Stimulated activated CD8-positive, alpha-beta memory T cell treated with anti-CD3 and anti-CD28 coated beads, Interleukin-7, amount 100 ng/mL, for 24 hours (primary cell): Measurements from ENCODE around the gene MAP4K5.
"Not testable (repeated sequence)": the region's sequence is repeated elsewhere in the genome, so short reads cannot be mapped to it uniquely, and the experiment has no call there.

Source experiments
- DNase-seq: peaks from one replicate; pipeline ENCODE4 v3.0.0-alpha.2; 2020; ENCODE audit warnings: low read depth

Gene MAP4K5

GRCh38 chr14:50532502-50533240 lies at the start of gene MAP4K5:
MAP4K5 (minus strand) TSS chr14:50532569; CDS start chr14:50532049, 520 bp downstream.
- peak; percentile 75 for DNase-seq

GRCh38 chr14:50578433-50578832 lies 46.1 kb upstream of the MAP4K5 start:
- no peak for DNase-seq

GRCh38 chr14:50577982-50578381 lies 45.6 kb upstream of the MAP4K5 start:
- DNase-seq, result no peak

GRCh38 chr14:50575769-50576168 lies 43.4 kb upstream of the MAP4K5 start:
- no peak for DNase-seq

- no peak for DNase-seq
Observed at GRCh38 chr14:50573862-50574261, 41.5 kb upstream of the MAP4K5 start.

GRCh38 chr14:50569714-50570274 lies 37.4 kb upstream of the MAP4K5 start:
- no peak for DNase-seq

GRCh38 chr14:50562841-50563240 lies 30.5 kb upstream of the MAP4K5 start:
- DNase-seq, result no peak

GRCh38 chr14:50560931-50561285 lies 28.5 kb upstream of the MAP4K5 start:
- peak; percentile 19 for DNase-seq

- no peak for DNase-seq
Observed at GRCh38 chr14:50559990-50560930, 27.9 kb upstream of the MAP4K5 start, which contains the start of gene ATL1. ATL1 (plus strand) TSS chr14:50560145; CDS start chr14:50560266, 121 bp downstream.

GRCh38 chr14:50552796-50553195 lies 20.4 kb upstream of the MAP4K5 start:
- not testable (repeated sequence) for DNase-seq

- DNase-seq, result no peak
Observed at GRCh38 chr14:50551877-50552276, 19.5 kb upstream of the MAP4K5 start.

- DNase-seq, result no peak
Observed at GRCh38 chr14:50550294-50550693, 17.9 kb upstream of the MAP4K5 start.

GRCh38 chr14:50545618-50546017 lies 13.2 kb upstream of the MAP4K5 start:
- no peak for DNase-seq

GRCh38 chr14:50544911-50545310 lies 12.5 kb upstream of the MAP4K5 start:
- DNase-seq, result no peak

GRCh38 chr14:50542941-50543418 lies 10.6 kb upstream of the MAP4K5 start:
- DNase-seq, result no peak

- DNase-seq, result no peak
Observed at GRCh38 chr14:50541159-50541567, 8.8 kb upstream of the MAP4K5 start.

GRCh38 chr14:50539051-50539450 lies 6.7 kb upstream of the MAP4K5 start:
- DNase-seq, result no peak

- DNase-seq, result not testable (repeated sequence)
Observed at GRCh38 chr14:50538034-50538433, 5.7 kb upstream of the MAP4K5 start.

GRCh38 chr14:50534997-50535396 lies 2.6 kb upstream of the MAP4K5 start:
- no peak for DNase-seq

- DNase-seq, result no peak
Observed at GRCh38 chr14:50534416-50534815, 2.0 kb upstream of the MAP4K5 start.

GRCh38 chr14:50533806-50534205 lies 1.4 kb upstream of the MAP4K5 start:
- DNase-seq, result no peak

- DNase-seq, result no peak
Observed at GRCh38 chr14:50533241-50533705, 904 bp upstream of the MAP4K5 start.
